GM10266 (cell line): Measurements from ENCODE around the gene DHX35.

Source experiments
- DNase-seq: peaks from one replicate; pipeline ENCODE4 v3.0.0; 2012; ENCODE audit errors: extremely low spot score
- CTCF ChIP-seq: IDR thresholded peaks from 2 replicates; pipeline ENCODE4 v1.5.1; 2012; ENCODE audit warnings: mild to moderate bottlenecking, low read depth; ENCODE audit not compliant: control insufficient read depth, insufficient read depth; ENCODE audit errors: missing control alignments

DHX35 gene

GRCh38 chr20:39050555-39050902 is 88.4 kb downstream of the DHX35 start:
- TF ChIP-seq CTCF, result no peak
- DNase-seq, result no peak

DNA sequence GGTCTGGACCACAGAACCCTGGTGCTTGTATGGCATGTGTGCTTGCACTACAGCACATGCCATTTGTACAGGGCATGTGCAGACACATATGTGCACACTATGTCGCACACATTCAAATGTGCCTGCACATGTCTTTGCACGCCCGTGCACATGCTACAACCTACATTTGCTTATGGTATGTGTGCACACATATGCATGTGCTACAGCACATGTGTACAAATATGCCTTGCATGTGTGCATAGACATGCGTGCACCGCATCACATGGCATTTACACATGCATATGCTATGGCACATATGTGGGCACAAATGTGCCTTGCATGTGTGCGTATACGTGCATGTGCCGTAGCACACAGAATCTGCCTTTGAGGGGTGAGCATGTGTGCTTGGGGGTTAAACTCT is 90.5 kb downstream of the DHX35 start:
- no peak for TF ChIP-seq CTCF
- no peak for DNase-seq

GRCh38 chr20:39057143-39057542 is 95.0 kb downstream of the DHX35 start:
- DNase-seq, result no peak
- no peak for TF ChIP-seq CTCF

DNA sequence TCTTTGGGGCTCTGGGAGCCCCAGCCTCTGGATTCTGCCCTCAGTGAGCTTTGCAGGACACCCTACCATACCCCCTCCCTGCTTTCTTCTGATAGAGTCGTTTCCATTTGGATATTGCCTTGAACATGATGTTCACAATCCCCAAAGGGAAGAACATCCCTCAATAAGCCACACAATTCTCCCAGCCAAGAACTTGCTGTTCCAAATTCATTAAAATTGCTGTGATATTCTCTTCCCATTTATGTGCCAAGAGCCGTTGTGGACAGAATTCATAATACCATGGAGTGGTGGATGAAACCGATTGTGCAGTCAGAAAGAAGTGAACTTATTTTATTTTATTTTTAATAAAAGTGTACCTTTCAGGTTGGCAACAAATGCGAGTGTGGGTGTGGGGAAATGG is 95.8 kb downstream of the DHX35 start:
- TF ChIP-seq CTCF, result no peak
- no peak for DNase-seq

DNA sequence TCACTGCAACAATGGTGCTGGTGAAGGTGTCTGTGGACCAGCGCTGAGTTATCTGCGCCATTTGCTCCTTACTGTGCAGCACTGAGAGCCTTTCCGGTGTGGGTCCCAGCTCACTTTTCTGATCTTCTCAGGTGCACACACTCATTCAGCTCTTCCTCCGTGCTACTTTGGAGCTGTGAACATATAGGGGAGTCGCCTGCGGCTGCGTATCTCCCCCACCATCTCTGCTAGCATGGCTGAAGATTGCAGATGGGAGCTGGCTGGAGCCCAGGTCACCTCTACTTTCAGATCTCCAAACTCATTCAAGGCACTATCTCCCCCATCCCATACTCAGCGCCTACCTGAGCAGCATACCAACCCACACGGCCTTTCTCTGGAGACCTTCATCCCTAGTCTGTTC is 96.9 kb downstream of the DHX35 start:
- TF ChIP-seq CTCF, result no peak
- DNase-seq, result no peak

DNA sequence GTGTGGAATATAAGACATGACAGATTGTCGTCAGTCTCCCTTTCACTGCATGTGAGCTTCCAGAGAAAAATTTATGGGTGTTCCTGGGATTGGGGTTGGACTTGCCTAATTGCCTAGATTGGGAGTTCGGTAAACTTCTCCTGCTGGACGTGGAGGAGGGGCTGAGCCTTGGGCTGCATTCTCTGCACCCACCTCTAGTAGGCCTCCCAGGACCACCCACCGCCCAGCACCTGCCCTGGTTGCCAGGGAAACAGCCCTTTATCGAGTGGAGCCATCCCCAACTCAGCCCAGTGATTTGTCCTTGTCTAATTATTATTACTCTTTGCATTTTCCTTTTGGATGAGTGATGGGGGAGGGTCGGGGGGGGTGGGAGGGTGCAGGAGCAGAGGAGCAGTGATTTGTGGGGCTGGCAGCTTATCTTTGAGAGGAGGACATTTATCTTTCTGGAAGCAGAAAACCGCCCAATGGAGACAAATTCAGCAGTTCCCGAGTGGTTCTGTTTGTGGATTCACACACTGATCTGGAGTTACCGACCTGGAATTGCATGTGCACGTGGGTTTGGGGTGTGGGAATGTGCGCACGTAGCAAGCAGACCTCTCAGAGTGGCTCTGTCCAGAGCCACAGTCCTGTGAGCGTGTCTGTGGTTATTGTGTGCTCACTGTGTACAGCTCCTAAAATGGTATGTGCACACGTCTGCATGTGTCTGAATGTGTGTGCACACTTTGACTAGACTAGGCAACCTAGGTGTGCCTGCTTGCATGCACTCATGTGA is 104.5 kb downstream of the DHX35 start:
- TF ChIP-seq CTCF, result no peak
- no peak for DNase-seq

GRCh38 chr20:39067526-39068216 is 105.5 kb downstream of the DHX35 start:
- no peak for TF ChIP-seq CTCF
- DNase-seq, result no peak
